Panc1 (cell line): Measurements from ENCODE around the gene CHIC2. TPM values are rescaled to one million over a fixed set of nuclear protein-coding genes. Genes with fewer than 3 reads are reported as not detected.

Source experiments
- ATAC-seq: fragments of 200-7000 bp; cut with Tn5 transposase; 2 replicates; pipeline ENCODE4 v1.9.1; 2020; ENCODE audit warnings: mild to moderate bottlenecking, moderate library complexity
- BruUV-seq: library from RNA; stranded (reverse); fragments of 400-500 nt; replicated peaks from 2 replicates; lab custom pipeline; 2021; lab: Mats Ljungman, UMichigan
- CTCF ChIA-PET: fragments of 300-600 bp; sonication (Branson Sonifier 250); formaldehyde crosslinking; loops from one replicate; lab custom pipeline; 2022; ENCODE audit warnings: antibody characterized with exemption; lab: Charles Lee
- POLR2A ChIA-PET: fragments of 300-600 bp; sonication (Branson Sonifier 250); formaldehyde crosslinking; loops from one replicate; lab custom pipeline; 2022; ENCODE audit warnings: antibody characterized with exemption; lab: Charles Lee
- DNase-seq: peaks from one replicate; pipeline ENCODE4 v3.0.0-alpha.2; 2010; ENCODE audit warnings: low read depth, low spot score
- H3K27ac ChIP-seq: 2 replicates; pipeline ENCODE4 v1.5.1; 2011; ENCODE audit warnings: mild to moderate bottlenecking, low read length, inconsistent platforms
- H3K27me3 ChIP-seq: fragments of 200-500 bp; sonication (Bioruptor generic); 2 replicates; pipeline ENCODE4 v1.6.0; 2014; ENCODE audit warnings: low read length, inconsistent platforms; ENCODE audit not compliant: control insufficient read depth, insufficient read depth
- H3K36me3 ChIP-seq: fragments of 200-500 bp; sonication (Bioruptor generic); 2 replicates; pipeline ENCODE4 v1.5.1; 2014; ENCODE audit warnings: inconsistent platforms, mild to moderate bottlenecking, low read length, moderate library complexity; ENCODE audit not compliant: control insufficient read depth, insufficient read depth
- H3K4me1 ChIP-seq: 2 replicates; pipeline ENCODE4 v1.5.1; 2011; ENCODE audit warnings: inconsistent platforms, mild to moderate bottlenecking, low read length, moderate library complexity; ENCODE audit not compliant: control insufficient read depth, insufficient read depth
- H3K4me3 ChIP-seq, 2 experiments: 2 replicates each; pipeline ENCODE4 v1.5.1; 2011 to 2012; ENCODE audit warnings: low read depth in 2 of 2, low read length in 2 of 2, mild to moderate bottlenecking in 2 of 2, inconsistent platforms in 1 of 2, moderate library complexity in 1 of 2
- H3K9me3 ChIP-seq: fragments of 200-500 bp; sonication (Bioruptor generic); 2 replicates; pipeline ENCODE4 v1.5.1; 2014; ENCODE audit warnings: low read depth, mild to moderate bottlenecking, inconsistent platforms, low read length, moderate library complexity; ENCODE audit not compliant: control insufficient read depth, insufficient read depth
- CTCF ChIP-seq: fragments of 450-650 bp; IDR thresholded peaks from 2 replicates; pipeline ENCODE4 v1.5.1; 2017; ENCODE audit warnings: mild to moderate bottlenecking
- POLR2AphosphoS5 ChIP-seq: IDR thresholded peaks from 2 replicates; pipeline ENCODE4 v1.6.1; 2012; ENCODE audit warnings: mild to moderate bottlenecking, low read depth, low read length, moderate library complexity
- REST ChIP-seq, 2 experiments: IDR thresholded peaks; 2 replicates each; pipeline ENCODE4 v1.6.1; 2011 to 2012; ENCODE audit warnings: low read depth in 2 of 2, control low read depth in 1 of 2, low read length in 1 of 2, mild to moderate bottlenecking in 1 of 2, moderate library complexity in 1 of 2; ENCODE audit not compliant: insufficient read depth in 1 of 2
- SIN3A ChIP-seq: IDR thresholded peaks from 2 replicates; pipeline ENCODE4 v1.6.1; 2012; ENCODE audit warnings: low read depth, mild to moderate bottlenecking, low read length, moderate library complexity, borderline replicate concordance; ENCODE audit not compliant: insufficient read depth
- TCF7L2 ChIP-seq: IDR thresholded peaks from 2 replicates; pipeline ENCODE4 v1.6.1; 2011; ENCODE audit warnings: mild to moderate bottlenecking, low read depth, low read length, inconsistent platforms
- in situ Hi-C: cut with HindIII; loops from 2 replicates; pipeline ENCODE4 v1.10.0; 2016; ENCODE audit warnings: low sequenced_read_pairs, low pct_unique_long_range_greater_than_20kb
- intact Hi-C: fragments of 100-400 bp; cut with micrococcal nuclease; formaldehyde crosslinking; loops from one replicate; pipeline ENCODE4 v1.10.0; 2022; ENCODE audit not compliant: unreplicated experiment
- total RNA-seq: library from RNA; stranded (reverse); gene quantifications from one replicate; pipeline ENCODE4 v1.2.1, GENCODE V29; 2021; ENCODE audit not compliant: unreplicated experiment

The CHIC2 gene
- total RNA-seq, 1 experiment from 2014 or later, result 10.3 TPM

GRCh38 chr4:53987761-53988171, 76.6 kb downstream of the CHIC2 start:
- ATAC-seq (no peak), DNase-seq (no peak)
- no peaks in the 10 kb centered on the region for H3K9me3 ChIP-seq
- ChIA-PET CTCF (no interaction called here), POLR2A (no interaction called here)
- intact Hi-C loops, result no loop called here
- H3K36me3 ChIP-seq, result no peaks in the 10 kb centered on the region
- H3K27me3 ChIP-seq, result no peaks in the 10 kb centered on the region
- H3K4me1 ChIP-seq, result no peaks in the 10 kb centered on the region
- no peak overlapping the region for H3K27ac ChIP-seq
- BruUV-seq, result no TSS peak
- in situ Hi-C loops, result no loop called here
- no peak for TF ChIP-seq REST (IDR thresholded peaks at IDR 0.05; ENCODE audit: insufficient read depth in 1 of 2, low read depth in 2 of 2, low read length in 1 of 2)
- TF ChIP-seq POLR2AphosphoS5, result no peak
- no peak for TF ChIP-seq CTCF
- no peak for TF ChIP-seq SIN3A
- TF ChIP-seq TCF7L2, result no peak
- no peak overlapping the region for H3K4me3 ChIP-seq

GRCh38 chr4:53986062-53986461, 78.3 kb downstream of the CHIC2 start:
- H3K4me1 ChIP-seq, result no peaks in the 10 kb centered on the region
- H3K9me3 ChIP-seq, result no peaks in the 10 kb centered on the region
- H3K4me3 ChIP-seq, result no peak overlapping the region
- no TSS peak for BruUV-seq
- POLR2A ChIA-PET, result no interaction called here
- no peak for DNase-seq
- no peaks in the 10 kb centered on the region for H3K27me3 ChIP-seq
- no peaks in the 10 kb centered on the region for H3K36me3 ChIP-seq
- CTCF ChIA-PET, result no interaction called here
- in situ Hi-C loops (no loop called here), intact Hi-C loops (no loop called here)
- no peak for ATAC-seq
- TF ChIP-seq CTCF (no peak), POLR2AphosphoS5 (no peak), SIN3A (no peak), TCF7L2 (no peak), REST (IDR thresholded peaks at IDR 0.05; ENCODE audit: insufficient read depth in 1 of 2, low read depth in 2 of 2, low read length in 1 of 2) (no peak)
- H3K27ac ChIP-seq, result no peak overlapping the region
